Mucosa of descending colon (tissue), 3 donors: Measurements from ENCODE around the gene GAA. TPM values are rescaled to one million over a fixed set of nuclear protein-coding genes. Genes with fewer than 3 reads are reported as not detected.
A peak's percentile ranks its signal among the peaks of the same experiment; 100 is the strongest.
"Not testable (repeated sequence)": the region's sequence is repeated elsewhere in the genome, so short reads cannot be mapped to it uniquely, and the experiment has no call there.

ENCODE experiments used
- ATAC-seq: fragments of 200-7000 bp; cut with Tn5 transposase; one replicate; pipeline ENCODE4 v1.9.1; 2020; ENCODE audit warnings: mild to moderate bottlenecking, moderate library complexity
- DNase-seq, 3 donors: peaks; one replicate each; pipeline ENCODE4 v3.0.0-alpha.2; 2020
- H3K36me3 ChIP-seq: fragments of 200-600 bp; one replicate; pipeline ENCODE4 v1.8.0; 2021; ENCODE audit warnings: low read depth, mild to moderate bottlenecking
- H3K4me1 ChIP-seq: fragments of 200-600 bp; one replicate; pipeline ENCODE4 v1.8.0; 2021; ENCODE audit warnings: low read depth, mild to moderate bottlenecking
- H3K4me3 ChIP-seq: fragments of 200-600 bp; one replicate; pipeline ENCODE4 v1.8.0; 2021; ENCODE audit warnings: mild to moderate bottlenecking
- H3K9me3 ChIP-seq: fragments of 200-600 bp; one replicate; pipeline ENCODE4 v1.8.0; 2021; ENCODE audit warnings: mild to moderate bottlenecking
- intact Hi-C, 2 donors: fragments of 100-400 bp; cut with DNase I in 1 of 2; cut with micrococcal nuclease in 1 of 2; formaldehyde crosslinking; loops; one replicate each; pipeline versions ENCODE4 v1.11.0 to v1.11.1; 2022; cut with DNase I, micrococcal nuclease
- total RNA-seq, 3 donors: library from RNA; stranded (reverse); fragmentation: NEBNext Ultra II Directional in 2 of 3; extraction: Animal tissue kit (Norgen Biotek cat#: 25700) in 2 of 3; gene quantifications; one replicate each; pipeline versions ENCODE4 v1.2.1 to v1.2.4, GENCODE V29; 2021 to 2023
- TF ChIP-seq, protein P1 (sequence below): fragments of 200-600 bp; IDR thresholded peaks from one replicate; pipeline ENCODE4 v1.8.0; 2022; ENCODE audit warnings: antibody characterized with exemption, mild to moderate bottlenecking
- donor health status: DM: no; HTN: no; CAD: no; lungs with moderate emphysema.
- donor health status: DM: no; HTN: no; CAD: no.
- donor health status: DM: no; HTN: yes; CAD: no.

Gene GAA
- total RNA-seq, 3 donors from 2014 or later = 23.4 to 50.0 (median 49.3) TPM

GRCh38 chr17:80147035-80147822 is 45.8 kb downstream of the GAA start, which contains the start of gene EIF4A3:
Gene EIF4A3, minus strand, starts transcription at chr17:80147128. Its CDS starts 167 bp downstream, at chr17:80146961.
- ATAC-seq = peak; percentile 97
- intact Hi-C loops = loop anchor here in 1 of 2 donors (10.0 kb wide), 1 partner anchor 62 kb away; no protein-coding TSS in a partner anchor

GRCh38 chr17:80151333-80151732 is 50.0 kb downstream of the GAA start:
- Histone ChIP-seq H3K9me3 (peaks cover 10% of the 10 kb centered on the region), H3K4me1 (peaks cover 6% of the 10 kb centered on the region), H3K4me3 (no peak overlapping the region), H3K36me3 (no peaks in the 10 kb centered on the region)
- intact Hi-C loops = no loop called here
- no peak for DNase-seq
- ATAC-seq = no peak
- TF ChIP-seq, protein P1, sequence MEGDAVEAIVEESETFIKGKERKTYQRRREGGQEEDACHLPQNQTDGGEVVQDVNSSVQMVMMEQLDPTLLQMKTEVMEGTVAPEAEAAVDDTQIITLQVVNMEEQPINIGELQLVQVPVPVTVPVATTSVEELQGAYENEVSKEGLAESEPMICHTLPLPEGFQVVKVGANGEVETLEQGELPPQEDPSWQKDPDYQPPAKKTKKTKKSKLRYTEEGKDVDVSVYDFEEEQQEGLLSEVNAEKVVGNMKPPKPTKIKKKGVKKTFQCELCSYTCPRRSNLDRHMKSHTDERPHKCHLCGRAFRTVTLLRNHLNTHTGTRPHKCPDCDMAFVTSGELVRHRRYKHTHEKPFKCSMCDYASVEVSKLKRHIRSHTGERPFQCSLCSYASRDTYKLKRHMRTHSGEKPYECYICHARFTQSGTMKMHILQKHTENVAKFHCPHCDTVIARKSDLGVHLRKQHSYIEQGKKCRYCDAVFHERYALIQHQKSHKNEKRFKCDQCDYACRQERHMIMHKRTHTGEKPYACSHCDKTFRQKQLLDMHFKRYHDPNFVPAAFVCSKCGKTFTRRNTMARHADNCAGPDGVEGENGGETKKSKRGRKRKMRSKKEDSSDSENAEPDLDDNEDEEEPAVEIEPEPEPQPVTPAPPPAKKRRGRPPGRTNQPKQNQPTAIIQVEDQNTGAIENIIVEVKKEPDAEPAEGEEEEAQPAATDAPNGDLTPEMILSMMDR = no peak

More at GRCh38 chr17:80147035-80147822, 45.8 kb downstream of the GAA start, which contains the start of gene EIF4A3:
- Histone ChIP-seq H3K4me1 (peaks cover 19% of the 10 kb centered on the region), H3K36me3 (peaks cover 9% of the 10 kb centered on the region), H3K9me3 (no peaks in the 10 kb centered on the region), H3K4me3 (peak within 1 kb of the TSS; percentile 90)
- TF ChIP-seq, protein P1 = no peak
- peak; percentile 99 for DNase-seq

DNA sequence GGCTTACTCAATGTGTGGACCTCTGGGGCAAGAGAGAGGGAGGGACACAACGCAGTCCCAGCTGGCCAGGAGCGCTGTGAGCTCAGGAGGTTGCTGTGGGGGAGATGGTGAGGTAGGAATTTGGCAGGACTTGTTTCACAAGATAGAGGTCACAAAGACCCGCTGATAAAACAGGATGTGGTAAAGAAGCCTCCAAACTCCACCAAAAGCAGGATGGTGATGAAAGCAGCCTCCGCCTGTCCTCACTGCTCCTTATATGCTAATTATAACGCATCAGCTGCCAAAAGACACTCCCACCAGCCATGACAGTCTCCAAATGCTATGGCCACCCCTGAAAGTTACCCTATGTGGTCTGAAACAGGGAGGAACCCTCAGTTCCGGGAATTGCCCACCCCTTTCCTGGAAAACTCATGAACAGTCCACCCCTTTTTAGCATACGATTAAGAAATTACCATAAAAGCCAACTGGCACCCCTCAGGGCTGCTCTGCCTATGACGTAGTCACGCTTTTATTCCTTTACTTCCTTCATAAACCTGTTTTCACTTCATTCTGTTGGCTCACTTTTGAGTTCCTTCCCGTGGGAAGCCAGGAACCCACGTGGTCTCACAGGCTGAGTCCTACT is 50.8 kb downstream of the GAA start:
- no peak for DNase-seq
- Histone ChIP-seq H3K9me3 (peaks cover 13% of the 10 kb centered on the region), H3K36me3 (no peaks in the 10 kb centered on the region), H3K4me3 (no peak overlapping the region), H3K4me1 (peaks cover 6% of the 10 kb centered on the region)
- ATAC-seq = no peak
- intact Hi-C loops = no loop called here
- TF ChIP-seq, protein P1 = no peak

- intact Hi-C loops = no loop called here
- Histone ChIP-seq H3K4me1 (peaks cover 3% of the 10 kb centered on the region), H3K36me3 (no peaks in the 10 kb centered on the region), H3K4me3 (no peak overlapping the region), H3K9me3 (peaks cover 13% of the 10 kb centered on the region)
- DNase-seq (no peak), ATAC-seq (no peak)
- TF ChIP-seq, protein P1 = no peak
Measured at GRCh38 chr17:80153004-80153403, 51.6 kb downstream of the GAA start.

GRCh38 chr17:80154166-80154565 is 52.8 kb downstream of the GAA start:
- intact Hi-C loops = no loop called here
- TF ChIP-seq, protein P1 = no peak
- no peaks in the 10 kb centered on the region for H3K4me1 ChIP-seq
- H3K36me3 ChIP-seq = no peaks in the 10 kb centered on the region
- peaks cover 13% of the 10 kb centered on the region for H3K9me3 ChIP-seq
- no peak overlapping the region for H3K4me3 ChIP-seq
- no peak for ATAC-seq
- DNase-seq = no peak

GRCh38 chr17:80155600-80155999 is 54.2 kb downstream of the GAA start:
- intact Hi-C loops, H3K36me3 ChIP-seq: not testable (repeated sequence)

More at GRCh38 chr17:80155600-80155999, 54.2 kb downstream of the GAA start:
- peaks cover 13% of the 10 kb centered on the region for H3K9me3 ChIP-seq
- H3K4me1 ChIP-seq, H3K4me3 ChIP-seq, DNase-seq, ATAC-seq: not testable (repeated sequence)
